ENCODE results near the gene TUBGCP3.

DNA sequence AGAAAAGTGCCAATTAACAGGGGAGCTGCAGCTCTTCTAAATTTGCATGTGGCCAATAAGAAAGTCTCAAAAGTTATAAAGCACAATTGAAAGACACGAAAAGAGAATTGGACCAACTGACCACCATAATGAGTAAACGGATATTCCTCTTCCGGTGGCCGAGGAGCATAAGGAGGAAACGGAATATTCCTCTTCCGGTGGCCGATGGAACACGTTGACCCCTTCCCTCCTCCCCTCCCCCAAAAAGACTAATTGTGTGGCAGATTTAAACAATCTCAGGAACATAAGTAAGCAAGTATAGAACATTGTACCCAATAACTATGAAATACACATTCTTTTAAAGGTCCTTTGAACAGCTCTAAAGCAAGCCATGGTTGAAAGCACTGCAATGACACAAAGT, 41.2 kb upstream of the TUBGCP3 start:
- TF ChIP-seq, protein P1, sequence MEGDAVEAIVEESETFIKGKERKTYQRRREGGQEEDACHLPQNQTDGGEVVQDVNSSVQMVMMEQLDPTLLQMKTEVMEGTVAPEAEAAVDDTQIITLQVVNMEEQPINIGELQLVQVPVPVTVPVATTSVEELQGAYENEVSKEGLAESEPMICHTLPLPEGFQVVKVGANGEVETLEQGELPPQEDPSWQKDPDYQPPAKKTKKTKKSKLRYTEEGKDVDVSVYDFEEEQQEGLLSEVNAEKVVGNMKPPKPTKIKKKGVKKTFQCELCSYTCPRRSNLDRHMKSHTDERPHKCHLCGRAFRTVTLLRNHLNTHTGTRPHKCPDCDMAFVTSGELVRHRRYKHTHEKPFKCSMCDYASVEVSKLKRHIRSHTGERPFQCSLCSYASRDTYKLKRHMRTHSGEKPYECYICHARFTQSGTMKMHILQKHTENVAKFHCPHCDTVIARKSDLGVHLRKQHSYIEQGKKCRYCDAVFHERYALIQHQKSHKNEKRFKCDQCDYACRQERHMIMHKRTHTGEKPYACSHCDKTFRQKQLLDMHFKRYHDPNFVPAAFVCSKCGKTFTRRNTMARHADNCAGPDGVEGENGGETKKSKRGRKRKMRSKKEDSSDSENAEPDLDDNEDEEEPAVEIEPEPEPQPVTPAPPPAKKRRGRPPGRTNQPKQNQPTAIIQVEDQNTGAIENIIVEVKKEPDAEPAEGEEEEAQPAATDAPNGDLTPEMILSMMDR (conservative IDR thresholded peaks at IDR 0.05; ENCODE audit: low read length) = no peak
- no peak for TF ChIP-seq EZH2phosphoT487 (IDR thresholded peaks at IDR 0.05; ENCODE audit: borderline replicate concordance, low read depth, low read length)

Measured in OCI-LY7 (cell line).